HCT116 (cell line): ENCODE results near the gene SLA2. TPM values are rescaled to one million over a fixed set of nuclear protein-coding genes. Genes with fewer than 3 reads are reported as not detected.
"Not testable (repeated sequence)": the region's sequence is repeated elsewhere in the genome, so short reads cannot be mapped to it uniquely, and the experiment has no call there.

Source experiments
- ATAC-seq: fragments of 200-7000 bp; cut with Tn5 transposase; 2 replicates; pipeline ENCODE4 v1.9.1; 2020; ENCODE audit warnings: mild to moderate bottlenecking, moderate library complexity
- BruUV-seq: library from RNA; stranded (reverse); fragments of 400-500 nt; replicated peaks from 2 replicates; lab custom pipeline; 2021; lab: Mats Ljungman, UMichigan
- CTCF ChIA-PET: fragments of 300-600 bp; sonication (Branson Sonifier 250); formaldehyde crosslinking; loops from one replicate; lab custom pipeline; 2021; ENCODE audit warnings: antibody characterized with exemption; lab: Charles Lee
- POLR2A ChIA-PET: fragments of 300-600, 350-600 bp; sonication (Branson Sonifier 250); formaldehyde crosslinking; loops from one replicate; lab custom pipeline; 2021; ENCODE audit warnings: antibody characterized with exemption; lab: Charles Lee
- RAD21 ChIA-PET, 2 experiments: fragments of 300-600 bp; sonication (Branson Sonifier 250); formaldehyde crosslinking; loops; one replicate each; lab custom pipeline; 2023; ENCODE audit warnings: low total read pairs in 2 of 2; ENCODE audit not compliant: uncharacterized antibody in 2 of 2, unreplicated experiment in 2 of 2, low non-redundant PET in 1 of 2; lab: Charles Lee
- DNase-seq: peaks from one replicate; pipeline ENCODE4 v3.0.0-alpha.2; 2010; ENCODE audit warnings: low read depth, low spot score
- H2AFZ ChIP-seq: fragments of 200-600 bp; shearing (Covaris generic), sonication (generic); 2 replicates; pipeline ENCODE4 v1.6.1; 2017; ENCODE audit warnings: low read depth, mixed run types, mixed read lengths, antibody characterized with exemption, low read length; ENCODE audit not compliant: poor library complexity, severe bottlenecking
- H3K27ac ChIP-seq: 2 replicates; pipeline ENCODE4 v1.5.1; 2012; ENCODE audit warnings: low read depth, low read length
- H3K27me3 ChIP-seq: fragments of 200-600 bp; sonication (generic); 2 replicates; pipeline ENCODE4 v1.6.1; 2016; ENCODE audit warnings: mixed run types, low read length, mixed read lengths; ENCODE audit not compliant: insufficient read depth
- H3K36me3 ChIP-seq, 2 experiments: fragments of 200-500 bp in 1 of 2; fragments of 200-600 bp in 1 of 2; sonication (Bioruptor generic) in 1 of 2; sonication (generic) in 1 of 2; 2 replicates each; pipeline versions ENCODE4 v1.5.1 to v1.6.1; 2014 to 2016; ENCODE audit warnings: low read length in 2 of 2, inconsistent platforms in 1 of 2, mixed read lengths in 1 of 2, mixed run types in 1 of 2; ENCODE audit not compliant: insufficient read depth in 2 of 2, control insufficient read depth in 1 of 2
- H3K4me1 ChIP-seq, 2 experiments: fragments of 200-600 bp in 1 of 2; sonication (generic) in 1 of 2; 2 replicates each; pipeline versions ENCODE4 v1.5.1 to v1.6.1; 2012 to 2017; ENCODE audit warnings: low read length in 2 of 2, inconsistent platforms in 1 of 2, mild to moderate bottlenecking in 1 of 2, mixed read lengths in 1 of 2, mixed run types in 1 of 2, moderate library complexity in 1 of 2; ENCODE audit not compliant: insufficient read depth in 2 of 2, control insufficient read depth in 1 of 2
- H3K4me2 ChIP-seq: fragments of 200-600 bp; sonication (generic); 2 replicates; pipeline ENCODE4 v1.6.1; 2017; ENCODE audit warnings: mixed run types, low read length, mixed read lengths
- H3K4me3 ChIP-seq, 2 experiments: fragments of 200-600 bp in 1 of 2; sonication (generic) in 1 of 2; replicated peaks in 1 of 2; 2 replicates each; pipeline ENCODE4 v1.5.1; 2011 to 2016; ENCODE audit warnings: low read length in 2 of 2, control low read depth in 1 of 2, low read depth in 1 of 2, mild to moderate bottlenecking in 1 of 2, mixed read lengths in 1 of 2, mixed run types in 1 of 2
- H3K79me2 ChIP-seq: fragments of 200-600 bp; sonication (generic); 2 replicates; pipeline ENCODE4 v1.6.1; 2017; ENCODE audit warnings: mild to moderate bottlenecking, mixed run types, low read length, moderate library complexity, mixed read lengths; ENCODE audit not compliant: insufficient read depth
- H3K9ac ChIP-seq: fragments of 200-600 bp; sonication (generic); 2 replicates; pipeline ENCODE4 v1.6.1; 2016; ENCODE audit warnings: low read length, mixed read lengths
- H3K9me2 ChIP-seq: fragments of 200-600 bp; sonication (generic), shearing (Covaris generic); 2 replicates; pipeline ENCODE4 v1.6.1; 2017; ENCODE audit warnings: mixed run types, mild to moderate bottlenecking, moderate library complexity; ENCODE audit not compliant: insufficient read depth
- H3K9me3 ChIP-seq, 2 experiments: fragments of 200-500 bp in 1 of 2; fragments of 200-600 bp in 1 of 2; sonication (Bioruptor generic) in 1 of 2; sonication (generic) in 1 of 2; 2 replicates each; pipeline ENCODE4 v1.6.1; 2014 to 2017; ENCODE audit warnings: low read length in 2 of 2, mixed read lengths in 2 of 2, inconsistent platforms in 1 of 2, low read depth in 1 of 2, mild to moderate bottlenecking in 1 of 2, mixed run types in 1 of 2, moderate library complexity in 1 of 2; ENCODE audit not compliant: control insufficient read depth in 1 of 2, insufficient read depth in 1 of 2
- H4K20me1 ChIP-seq: fragments of 200-600 bp; sonication (generic), shearing (Covaris generic); 2 replicates; pipeline ENCODE4 v1.6.1; 2017; ENCODE audit warnings: mixed run types, mild to moderate bottlenecking, moderate library complexity; ENCODE audit not compliant: insufficient read depth
- CBX3 ChIP-seq: IDR thresholded peaks from 2 replicates; pipeline ENCODE4 v1.6.1; 2012; ENCODE audit warnings: low read depth
- CEBPB ChIP-seq: IDR thresholded peaks from 2 replicates; pipeline ENCODE4 v1.6.1; 2012; ENCODE audit warnings: low read depth
- EZH2 ChIP-seq: fragments of 200-600 bp; sonication (generic); IDR thresholded peaks from 2 replicates; pipeline ENCODE4 v1.6.1; 2017; ENCODE audit warnings: antibody characterized with exemption, mixed run types
- EZH2phosphoT487 ChIP-seq: fragments of 200-600 bp; IDR thresholded peaks from 2 replicates; pipeline ENCODE4 v1.6.1; 2018; ENCODE audit warnings: antibody characterized with exemption, borderline replicate concordance
- FOSL1 ChIP-seq: IDR thresholded peaks from 2 replicates; pipeline ENCODE4 v1.6.1; 2012; ENCODE audit warnings: low read depth
- JUND ChIP-seq: IDR thresholded peaks from 2 replicates; pipeline ENCODE4 v1.6.1; 2012
- MAX ChIP-seq: IDR thresholded peaks from 2 replicates; pipeline ENCODE4 v1.6.1; 2012
- POLR2A ChIP-seq: IDR thresholded peaks from 2 replicates; pipeline ENCODE4 v1.7.0; 2011; ENCODE audit warnings: borderline replicate concordance; ENCODE audit not compliant: insufficient read depth, insufficient read length; ENCODE audit errors: extremely low read depth
- POLR2AphosphoS5 ChIP-seq: IDR thresholded peaks from 2 replicates; pipeline ENCODE4 v1.6.1; 2011; ENCODE audit warnings: mild to moderate bottlenecking, low read depth, low read length, moderate library complexity
- RAD21 ChIP-seq: IDR thresholded peaks from 2 replicates; pipeline ENCODE4 v1.6.1; 2012; ENCODE audit warnings: low read depth, mild to moderate bottlenecking
- SIN3A ChIP-seq: IDR thresholded peaks from 2 replicates; pipeline ENCODE4 v1.6.1; 2012; ENCODE audit warnings: low read depth
- SRF ChIP-seq: IDR thresholded peaks from 2 replicates; pipeline ENCODE4 v1.6.1; 2012; ENCODE audit warnings: low read depth
- TCF7L2 ChIP-seq: IDR thresholded peaks from 2 replicates; pipeline ENCODE4 v1.7.0; 2011; ENCODE audit warnings: borderline replicate concordance, inconsistent platforms; ENCODE audit not compliant: insufficient read depth, insufficient read length; ENCODE audit errors: extremely low read depth
- ZFX ChIP-seq: fragments of 450-650 bp; IDR thresholded peaks from 2 replicates; pipeline ENCODE4 v1.6.1; 2017
- intact Hi-C: fragments of 100-400 bp; cut with micrococcal nuclease; formaldehyde crosslinking; loops from 2 replicates; pipeline ENCODE4 v1.10.0; 2022
- total RNA-seq: library from RNA; stranded (reverse); gene quantifications from one replicate; pipeline ENCODE4 v1.2.1, GENCODE V29; 2021; ENCODE audit not compliant: unreplicated experiment

Gene SLA2
- total RNA-seq, 1 experiment from 2014 or later = 0.12 TPM

GRCh38 chr20:36638876-36639400 is 7.1 kb downstream of the SLA2 start:
- H3K27ac ChIP-seq, POLR2A ChIA-PET, H3K79me2 ChIP-seq, DNase-seq, H4K20me1 ChIP-seq, CTCF ChIA-PET, ATAC-seq, BruUV-seq, H3K9ac ChIP-seq, H3K27me3 ChIP-seq, H3K36me3 ChIP-seq, RAD21 ChIA-PET, H2AFZ ChIP-seq, H3K4me2 ChIP-seq, H3K4me3 ChIP-seq, intact Hi-C loops, H3K9me3 ChIP-seq, H3K9me2 ChIP-seq: not testable (repeated sequence)
- H3K4me1 ChIP-seq = peaks cover 6 to 11% of the 10 kb centered on the region in 2 experiments; a peak in 3 of 4 replicates

- DNase-seq = no peak
- CTCF ChIA-PET = no interaction called here
- H3K9me2 ChIP-seq = no peaks in the 10 kb centered on the region
- H3K4me1 ChIP-seq = no peaks in the 10 kb centered on the region
- no peak overlapping the region for H3K4me3 ChIP-seq
- BruUV-seq = no TSS peak
- H2AFZ ChIP-seq = no peak overlapping the region
- no peak overlapping the region for H3K9ac ChIP-seq
- TF ChIP-seq TCF7L2 = no peak
- no peak for TF ChIP-seq RAD21
- TF ChIP-seq SIN3A = no peak
- no peak for TF ChIP-seq FOSL1
- TF ChIP-seq SRF = no peak
- no peak for TF ChIP-seq MAX
- no peak for TF ChIP-seq EZH2
- TF ChIP-seq EZH2phosphoT487 = no peak
- no peak for TF ChIP-seq POLR2A
- TF ChIP-seq ZFX = no peak
- TF ChIP-seq JUND = no peak
- no peak for TF ChIP-seq POLR2AphosphoS5
- TF ChIP-seq CEBPB = no peak
- no peak for TF ChIP-seq CBX3
- no peaks in the 10 kb centered on the region for H3K79me2 ChIP-seq
- RAD21 ChIA-PET = no interaction called here
- intact Hi-C loops = no loop called here
- POLR2A ChIA-PET = no interaction called here
- no peaks in the 10 kb centered on the region for H4K20me1 ChIP-seq
- H3K27ac ChIP-seq = no peak overlapping the region
- no peaks in the 10 kb centered on the region for H3K9me3 ChIP-seq
- ATAC-seq = no peak
- H3K4me2 ChIP-seq = no peak overlapping the region
- no peaks in the 10 kb centered on the region for H3K36me3 ChIP-seq
- no peaks in the 10 kb centered on the region for H3K27me3 ChIP-seq
These were observed 11.7 kb downstream of the SLA2 start for GRCh38 chr20:36634342-36634741.
